ENCODE results near the gene ACSM6. TPM values are rescaled to one million over a fixed set of nuclear protein-coding genes. Genes with fewer than 3 reads are reported as not detected.

ACSM6 gene
- total RNA-seq, 4 donors from 2014 or later: 1.2 TPM; not detected in 3

DNA sequence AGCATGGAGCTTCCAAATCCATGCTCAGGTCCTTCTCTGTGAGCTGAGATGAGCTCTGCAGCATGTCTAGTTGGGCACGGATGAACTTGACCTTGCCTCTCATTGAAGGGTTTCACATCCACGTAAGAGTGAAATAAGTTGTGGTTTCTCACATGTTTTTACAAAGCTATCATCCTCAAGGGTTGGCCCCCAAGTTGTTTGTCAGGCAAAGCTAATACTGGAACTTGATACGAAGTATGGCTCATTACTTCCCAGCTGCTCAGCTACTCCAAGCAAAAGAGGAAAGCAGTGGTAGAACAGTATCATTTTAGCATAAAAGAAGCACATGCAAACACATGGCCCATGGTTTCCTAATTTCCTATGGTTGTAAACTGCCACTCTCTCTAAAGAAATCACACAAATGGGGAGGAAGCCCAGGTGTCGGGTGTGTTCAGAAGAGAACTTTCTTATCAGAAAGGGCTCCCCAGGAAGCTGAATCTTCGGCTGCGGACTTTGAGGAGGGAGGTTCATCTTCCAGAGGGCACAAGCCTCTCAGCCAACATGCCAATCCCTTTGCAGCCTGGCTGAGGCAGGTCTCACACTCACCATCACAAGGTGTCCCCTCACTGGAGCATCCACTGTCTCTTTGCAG is 51.5 kb downstream of the ACSM6 start:
- Histone ChIP-seq H3K4me1 (peaks cover 0 to 30% (median 12%) of the 10 kb centered on the region in 3 donors), H3K9me3 (no peaks in the 10 kb centered on the region), H3K4me3 (no peak overlapping the region), H3K36me3 (peaks cover 0 to 47% of the 10 kb centered on the region in 2 donors), H3K27me3 (no peaks in the 10 kb centered on the region), H3K27ac (no peak overlapping the region)
- WGBS, 2 donors (ENCODE audit: low coverage in 1 of 2): 84 to 88% methylated on average over 3 to 6 of the region's 6 CpGs
- ATAC-seq: no peak
- TF ChIP-seq POLR2A (IDR thresholded peaks at IDR 0.05): no peak
- no peak for TF ChIP-seq EP300 (IDR thresholded peaks at IDR 0.05)
- no peak for TF ChIP-seq POLR2AphosphoS5 (IDR thresholded peaks at IDR 0.05)
- TF ChIP-seq, protein P1, sequence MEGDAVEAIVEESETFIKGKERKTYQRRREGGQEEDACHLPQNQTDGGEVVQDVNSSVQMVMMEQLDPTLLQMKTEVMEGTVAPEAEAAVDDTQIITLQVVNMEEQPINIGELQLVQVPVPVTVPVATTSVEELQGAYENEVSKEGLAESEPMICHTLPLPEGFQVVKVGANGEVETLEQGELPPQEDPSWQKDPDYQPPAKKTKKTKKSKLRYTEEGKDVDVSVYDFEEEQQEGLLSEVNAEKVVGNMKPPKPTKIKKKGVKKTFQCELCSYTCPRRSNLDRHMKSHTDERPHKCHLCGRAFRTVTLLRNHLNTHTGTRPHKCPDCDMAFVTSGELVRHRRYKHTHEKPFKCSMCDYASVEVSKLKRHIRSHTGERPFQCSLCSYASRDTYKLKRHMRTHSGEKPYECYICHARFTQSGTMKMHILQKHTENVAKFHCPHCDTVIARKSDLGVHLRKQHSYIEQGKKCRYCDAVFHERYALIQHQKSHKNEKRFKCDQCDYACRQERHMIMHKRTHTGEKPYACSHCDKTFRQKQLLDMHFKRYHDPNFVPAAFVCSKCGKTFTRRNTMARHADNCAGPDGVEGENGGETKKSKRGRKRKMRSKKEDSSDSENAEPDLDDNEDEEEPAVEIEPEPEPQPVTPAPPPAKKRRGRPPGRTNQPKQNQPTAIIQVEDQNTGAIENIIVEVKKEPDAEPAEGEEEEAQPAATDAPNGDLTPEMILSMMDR (IDR thresholded peaks at IDR 0.05): no peak

DNA sequence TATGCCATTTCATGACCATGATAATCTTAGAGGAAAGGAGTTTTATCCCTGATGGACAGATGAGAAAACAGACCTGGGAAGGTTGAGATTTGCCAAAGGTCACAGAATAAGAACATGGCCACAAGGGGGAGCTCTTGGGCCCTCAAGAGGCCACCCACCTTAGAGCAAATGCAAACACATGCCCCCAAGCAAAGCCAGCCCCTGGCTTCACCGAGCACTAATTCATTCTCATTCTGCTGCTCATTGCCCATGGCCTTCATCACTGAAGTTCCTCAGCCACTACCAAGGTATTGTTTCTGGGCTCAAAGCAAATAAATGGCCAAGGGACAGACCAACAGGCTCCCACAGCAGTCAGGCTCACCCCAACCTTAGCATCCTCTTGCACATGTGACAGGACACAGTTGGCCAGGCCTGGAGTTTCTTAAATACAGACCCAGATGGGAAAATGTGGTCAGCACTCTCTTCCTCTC is 52.6 kb downstream of the ACSM6 start:
- TF ChIP-seq, protein P1 (IDR thresholded peaks at IDR 0.05): peak; percentile 68 to 80 (median 73)
- no peak for TF ChIP-seq POLR2AphosphoS5 (IDR thresholded peaks at IDR 0.05)

DNA sequence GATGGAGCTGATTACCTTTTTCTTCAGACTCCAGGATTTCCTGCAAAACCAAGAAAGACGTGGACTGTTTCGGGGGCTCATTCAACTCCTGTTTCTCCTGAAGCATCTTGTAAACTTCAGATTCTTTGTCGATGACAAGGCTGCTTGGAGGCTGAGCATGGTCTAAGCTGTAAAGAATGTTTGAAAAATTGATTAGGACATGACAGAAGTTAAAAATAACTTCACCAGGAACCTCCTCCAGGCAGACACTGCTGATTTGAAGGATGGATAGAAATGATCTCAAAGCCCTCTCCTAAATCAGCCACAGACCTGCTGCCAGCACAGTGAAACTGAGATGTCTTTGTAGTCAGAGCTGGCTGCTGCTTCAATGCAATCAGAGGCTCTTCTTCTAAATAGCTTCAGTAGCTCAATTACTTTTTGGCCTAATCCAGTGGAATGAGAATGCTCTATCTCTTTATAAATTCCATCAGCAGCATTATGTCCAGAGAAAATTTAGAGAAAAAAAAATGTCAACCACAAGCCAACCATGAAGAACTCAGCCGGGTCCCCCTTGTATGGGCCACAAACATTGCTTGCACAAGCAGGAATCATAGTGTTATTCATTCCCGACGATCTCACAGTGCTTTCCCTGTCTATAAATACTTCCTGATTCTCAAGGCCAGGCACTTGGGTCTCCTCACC is 53.3 kb downstream of the ACSM6 start:
- Histone ChIP-seq H3K4me3 (no peak overlapping the region), H3K36me3 (peaks cover 0 to 33% of the 10 kb centered on the region in 2 donors), H3K27ac (peak overlapping the region in 3 of 4 donors; percentile 41 to 66 (median 44)), H3K27me3 (no peaks in the 10 kb centered on the region), H3K9me3 (no peaks in the 10 kb centered on the region), H3K4me1 (peaks cover 0 to 30% (median 12%) of the 10 kb centered on the region in 3 donors)
- 34 to 38% methylated on average over 3 to 6 of the region's 6 CpGs for WGBS, 2 donors (ENCODE audit: low coverage in 1 of 2)
- TF ChIP-seq POLR2A (IDR thresholded peaks at IDR 0.05) (no peak), EP300 (IDR thresholded peaks at IDR 0.05) (no peak), POLR2AphosphoS5 (IDR thresholded peaks at IDR 0.05) (no peak)
- TF ChIP-seq, protein P1 (IDR thresholded peaks at IDR 0.05): no peak
- no peak for ATAC-seq

More for the DNA sequence above, 52.6 kb downstream of the ACSM6 start:
- peaks cover 0 to 37% of the 10 kb centered on the region in 2 donors for H3K36me3 ChIP-seq
- WGBS, 2 donors (ENCODE audit: low coverage in 1 of 2): 14% methylated on average over 1 of the region's 1 CpG; no CpG with 5 or more reads in 1 of the 2 donors
- H3K27ac ChIP-seq: peak overlapping the region in 3 of 4 donors; percentile 41 to 66 (median 44)
- no peaks in the 10 kb centered on the region for H3K9me3 ChIP-seq
- H3K27me3 ChIP-seq: no peaks in the 10 kb centered on the region
- ATAC-seq: peak; percentile 60
- peaks cover 0 to 30% (median 12%) of the 10 kb centered on the region in 3 donors for H3K4me1 ChIP-seq
- H3K4me3 ChIP-seq: no peak overlapping the region

DNA sequence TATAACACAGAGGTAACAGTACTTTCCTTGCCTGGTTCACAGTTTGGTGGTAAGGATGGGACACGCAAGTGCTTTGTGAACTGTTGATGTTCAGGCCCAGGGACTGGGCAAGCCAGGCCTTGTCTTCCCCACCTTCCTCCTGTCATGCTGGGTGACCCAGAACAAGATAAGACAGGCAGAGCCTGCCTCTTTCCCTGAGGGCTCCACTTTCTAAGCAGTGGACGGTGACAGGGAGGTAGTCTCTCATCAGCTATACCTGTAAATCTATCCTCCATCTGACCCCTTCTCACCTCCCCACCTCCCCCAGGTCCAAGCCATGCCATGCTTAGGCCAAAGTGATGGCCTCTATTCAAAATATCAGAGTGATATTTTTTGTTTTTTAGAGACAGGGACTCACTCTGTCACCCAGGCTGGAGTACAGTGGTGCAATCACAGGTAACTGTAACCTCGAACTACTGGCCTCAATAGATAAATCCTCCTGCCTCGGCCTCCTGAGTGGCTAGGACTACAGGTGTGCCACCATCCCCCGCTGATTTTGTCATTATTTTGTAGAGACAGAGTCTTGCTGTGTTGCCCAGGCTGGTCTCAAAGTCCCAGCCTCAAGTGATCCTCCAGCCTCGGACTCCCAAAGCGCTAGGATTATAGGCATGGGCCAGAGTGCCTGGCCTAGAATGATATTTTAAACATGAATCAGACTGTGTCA is 54.0 kb downstream of the ACSM6 start:
- 89 to 100% methylated on average over 4 of the region's 7 CpGs for WGBS, 2 donors (ENCODE audit: low coverage in 1 of 2)
- no peak for ATAC-seq
- H3K27me3 ChIP-seq: no peaks in the 10 kb centered on the region

More for the DNA sequence above, 54.0 kb downstream of the ACSM6 start:
- TF ChIP-seq POLR2AphosphoS5 (IDR thresholded peaks at IDR 0.05) (no peak), POLR2A (IDR thresholded peaks at IDR 0.05) (no peak), EP300 (IDR thresholded peaks at IDR 0.05) (no peak)
- TF ChIP-seq, protein P1 (IDR thresholded peaks at IDR 0.05): no peak
- peak overlapping the region in 3 of 4 donors; percentile 41 to 66 (median 44) for H3K27ac ChIP-seq
- peaks cover 0 to 30% (median 12%) of the 10 kb centered on the region in 3 donors for H3K4me1 ChIP-seq
- H3K4me3 ChIP-seq: no peak overlapping the region
- peaks cover 0 to 33% of the 10 kb centered on the region in 2 donors for H3K36me3 ChIP-seq
- no peaks in the 10 kb centered on the region for H3K9me3 ChIP-seq
